ENCODE data around the gene SART1.

DNA sequence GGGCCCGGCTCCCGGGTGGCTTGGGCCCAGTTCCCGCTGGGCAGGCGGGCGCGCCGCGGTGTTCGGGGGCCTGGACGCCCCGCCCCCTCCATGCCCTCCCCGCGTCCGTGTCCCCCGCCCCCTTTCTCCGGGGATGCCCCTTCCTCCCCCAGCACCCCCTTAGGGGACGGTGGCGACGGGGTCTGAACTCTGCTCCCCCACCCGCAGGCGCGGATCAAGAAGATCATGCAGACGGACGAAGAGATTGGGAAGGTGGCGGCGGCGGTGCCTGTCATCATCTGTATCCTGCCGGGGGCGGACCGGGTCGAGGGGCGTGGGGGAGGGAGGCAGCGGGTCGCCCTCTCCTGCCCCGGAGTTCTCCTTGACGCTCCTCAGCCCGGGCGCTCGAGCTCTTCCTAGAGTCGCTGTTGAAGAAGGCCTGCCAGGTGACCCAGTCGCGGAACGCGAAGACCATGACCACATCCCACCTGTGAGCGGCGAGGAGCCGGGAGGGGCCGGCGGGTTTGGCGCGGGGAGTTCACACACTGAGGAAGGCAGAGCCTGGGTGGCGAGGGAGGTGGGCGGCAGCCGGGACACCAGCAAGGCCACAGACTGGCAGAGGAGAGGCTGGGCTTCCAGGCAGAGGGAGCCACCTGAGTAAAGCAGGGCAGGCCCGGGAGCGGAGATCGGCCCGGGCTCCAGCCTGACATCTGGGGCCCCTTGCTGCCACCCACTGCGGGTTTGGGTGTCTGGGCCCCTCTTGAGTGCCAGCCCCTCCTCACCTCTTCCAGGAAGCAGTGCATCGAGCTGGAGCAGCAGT, 41.8 kb upstream of the SART1 start:
- TF ChIP-seq, protein P1, sequence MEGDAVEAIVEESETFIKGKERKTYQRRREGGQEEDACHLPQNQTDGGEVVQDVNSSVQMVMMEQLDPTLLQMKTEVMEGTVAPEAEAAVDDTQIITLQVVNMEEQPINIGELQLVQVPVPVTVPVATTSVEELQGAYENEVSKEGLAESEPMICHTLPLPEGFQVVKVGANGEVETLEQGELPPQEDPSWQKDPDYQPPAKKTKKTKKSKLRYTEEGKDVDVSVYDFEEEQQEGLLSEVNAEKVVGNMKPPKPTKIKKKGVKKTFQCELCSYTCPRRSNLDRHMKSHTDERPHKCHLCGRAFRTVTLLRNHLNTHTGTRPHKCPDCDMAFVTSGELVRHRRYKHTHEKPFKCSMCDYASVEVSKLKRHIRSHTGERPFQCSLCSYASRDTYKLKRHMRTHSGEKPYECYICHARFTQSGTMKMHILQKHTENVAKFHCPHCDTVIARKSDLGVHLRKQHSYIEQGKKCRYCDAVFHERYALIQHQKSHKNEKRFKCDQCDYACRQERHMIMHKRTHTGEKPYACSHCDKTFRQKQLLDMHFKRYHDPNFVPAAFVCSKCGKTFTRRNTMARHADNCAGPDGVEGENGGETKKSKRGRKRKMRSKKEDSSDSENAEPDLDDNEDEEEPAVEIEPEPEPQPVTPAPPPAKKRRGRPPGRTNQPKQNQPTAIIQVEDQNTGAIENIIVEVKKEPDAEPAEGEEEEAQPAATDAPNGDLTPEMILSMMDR (conservative IDR thresholded peaks at IDR 0.05; ENCODE audit: low read depth, low read length), result no peak
- no peak for TF ChIP-seq EZH2phosphoT487 (IDR thresholded peaks at IDR 0.05; ENCODE audit: borderline replicate concordance, low read length)
